Duodenal mucosa (tissue), 2 donors: Measurements from ENCODE around the gene SDHAF3.
"Not testable (repeated sequence)": the region's sequence is repeated elsewhere in the genome, so short reads cannot be mapped to it uniquely, and the experiment has no call there.

Experiments used
- H3K27ac ChIP-seq: one replicate; pipeline ENCODE4 v1.7.0; 2013; ENCODE audit warnings: low read depth, low read length
- H3K27me3 ChIP-seq, 2 donors: one replicate each; pipeline ENCODE4 v1.7.0; 2013; ENCODE audit warnings: low read length in 2 of 2, control low read depth in 1 of 2; ENCODE audit not compliant: insufficient read depth in 2 of 2, control insufficient read depth in 1 of 2
- H3K36me3 ChIP-seq, 2 donors: one replicate each; pipeline ENCODE4 v1.7.0; 2013; ENCODE audit warnings: low read length in 2 of 2, control low read depth in 1 of 2; ENCODE audit not compliant: insufficient read depth in 2 of 2, control insufficient read depth in 1 of 2
- H3K4me1 ChIP-seq, 2 donors: one replicate each; pipeline ENCODE4 v1.7.0; 2013; ENCODE audit warnings: low read length in 2 of 2, control low read depth in 1 of 2; ENCODE audit not compliant: insufficient read depth in 2 of 2, control insufficient read depth in 1 of 2
- H3K4me3 ChIP-seq, 2 donors: one replicate each; pipeline ENCODE4 v1.7.0; 2013; ENCODE audit warnings: low read length in 2 of 2, low read depth in 1 of 2
- H3K9ac ChIP-seq, 2 donors: one replicate each; pipeline ENCODE4 v1.7.0; 2013; ENCODE audit warnings: low read length in 2 of 2, low read depth in 1 of 2
- H3K9me3 ChIP-seq, 2 donors: one replicate each; pipeline ENCODE4 v1.7.0; 2013; ENCODE audit warnings: low read length in 2 of 2, control low read depth in 1 of 2; ENCODE audit not compliant: control insufficient read depth in 1 of 2

The SDHAF3 gene

DNA sequence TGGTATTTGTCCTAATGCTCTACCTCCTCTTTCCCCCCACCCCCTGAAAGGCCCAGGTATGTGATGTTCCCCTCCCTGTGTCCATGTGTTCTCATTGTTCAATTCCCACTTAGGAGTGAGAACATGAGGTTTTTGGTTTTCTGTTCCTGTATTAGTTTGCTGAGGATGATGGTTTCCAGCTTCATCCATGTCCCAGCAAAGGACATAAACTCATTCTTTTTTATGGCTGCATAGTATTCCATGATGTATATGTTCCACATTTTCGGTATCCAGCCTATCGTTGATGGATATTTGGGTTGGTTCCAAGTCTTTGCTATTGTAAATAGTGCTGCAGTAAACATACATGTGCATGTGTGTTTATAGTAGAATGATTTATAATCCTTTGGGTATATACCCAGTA is 5.6 kb downstream of the SDHAF3 start:
- H3K36me3 ChIP-seq, H3K27me3 ChIP-seq, H3K9ac ChIP-seq, H3K4me3 ChIP-seq, H3K9me3 ChIP-seq, H3K27ac ChIP-seq: not testable (repeated sequence)
- H3K4me1 ChIP-seq = peaks cover 6 to 14% of the 10 kb centered on the region in 2 donors

DNA sequence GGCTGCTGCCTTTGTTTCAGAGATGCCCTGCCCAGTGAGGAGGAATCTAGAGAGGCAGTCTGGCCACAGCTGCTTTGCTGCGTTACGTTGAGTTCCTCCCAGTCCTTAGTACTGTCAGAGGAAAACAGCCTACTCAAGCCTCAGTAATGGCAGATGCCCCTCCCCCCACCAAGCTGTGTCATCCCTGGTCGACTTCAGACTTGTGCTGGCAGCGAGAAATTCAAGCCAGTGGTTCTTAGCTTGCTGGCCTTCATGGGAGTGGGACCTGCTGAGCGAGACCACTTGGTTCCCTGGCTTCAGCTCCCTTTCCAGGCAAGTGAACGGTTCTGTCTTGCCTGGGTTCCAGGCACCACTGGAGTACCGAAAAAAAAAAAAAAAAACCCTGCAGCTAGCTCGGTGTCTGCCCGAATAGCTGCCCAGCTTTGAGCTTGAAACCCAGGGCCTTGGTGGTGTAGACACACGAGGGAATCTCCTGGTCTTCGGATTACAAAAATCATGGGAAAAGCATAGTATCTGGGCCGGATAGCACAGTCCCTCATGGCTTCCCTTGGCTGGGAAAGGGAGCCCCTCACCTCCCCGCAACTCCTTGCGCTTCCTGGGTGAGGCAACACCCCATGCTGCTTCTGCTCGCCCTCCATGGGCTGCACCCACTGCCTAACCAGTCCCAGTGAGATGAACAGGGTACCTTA is 9.1 kb downstream of the SDHAF3 start:
- Histone ChIP-seq H3K36me3 (no peaks in the 10 kb centered on the region), H3K9me3 (no peaks in the 10 kb centered on the region)

DNA sequence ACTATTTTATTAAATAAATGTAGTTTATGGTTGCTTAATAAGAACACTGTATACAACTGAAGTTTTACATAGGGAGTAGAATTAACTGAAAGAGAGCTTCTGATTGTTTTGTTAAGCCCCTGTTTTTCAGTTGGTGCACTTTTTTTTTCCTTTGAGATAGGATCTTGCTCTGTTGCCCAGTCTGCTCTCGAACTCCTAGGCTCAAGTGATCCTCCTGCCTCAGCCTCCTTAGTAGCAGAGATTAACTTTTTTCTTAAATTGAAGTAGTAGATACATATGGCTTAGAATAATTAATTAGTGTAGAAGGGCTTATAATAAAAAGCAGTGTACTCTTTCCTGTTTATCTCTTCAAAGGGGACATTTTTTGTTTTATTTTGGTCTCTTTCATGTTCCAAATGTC is 11.2 kb downstream of the SDHAF3 start:
- Histone ChIP-seq H3K27ac (no peak overlapping the region), H3K9me3 (no peaks in the 10 kb centered on the region), H3K4me1 (no peaks in the 10 kb centered on the region), H3K9ac (no peak overlapping the region), H3K27me3 (no peaks in the 10 kb centered on the region), H3K4me3 (no peak overlapping the region), H3K36me3 (no peaks in the 10 kb centered on the region)

More for the DNA sequence above, 9.1 kb downstream of the SDHAF3 start:
- Histone ChIP-seq H3K27ac (no peak overlapping the region), H3K4me3 (no peak overlapping the region), H3K27me3 (no peaks in the 10 kb centered on the region), H3K4me1 (no peaks in the 10 kb centered on the region), H3K9ac (no peak overlapping the region)

DNA sequence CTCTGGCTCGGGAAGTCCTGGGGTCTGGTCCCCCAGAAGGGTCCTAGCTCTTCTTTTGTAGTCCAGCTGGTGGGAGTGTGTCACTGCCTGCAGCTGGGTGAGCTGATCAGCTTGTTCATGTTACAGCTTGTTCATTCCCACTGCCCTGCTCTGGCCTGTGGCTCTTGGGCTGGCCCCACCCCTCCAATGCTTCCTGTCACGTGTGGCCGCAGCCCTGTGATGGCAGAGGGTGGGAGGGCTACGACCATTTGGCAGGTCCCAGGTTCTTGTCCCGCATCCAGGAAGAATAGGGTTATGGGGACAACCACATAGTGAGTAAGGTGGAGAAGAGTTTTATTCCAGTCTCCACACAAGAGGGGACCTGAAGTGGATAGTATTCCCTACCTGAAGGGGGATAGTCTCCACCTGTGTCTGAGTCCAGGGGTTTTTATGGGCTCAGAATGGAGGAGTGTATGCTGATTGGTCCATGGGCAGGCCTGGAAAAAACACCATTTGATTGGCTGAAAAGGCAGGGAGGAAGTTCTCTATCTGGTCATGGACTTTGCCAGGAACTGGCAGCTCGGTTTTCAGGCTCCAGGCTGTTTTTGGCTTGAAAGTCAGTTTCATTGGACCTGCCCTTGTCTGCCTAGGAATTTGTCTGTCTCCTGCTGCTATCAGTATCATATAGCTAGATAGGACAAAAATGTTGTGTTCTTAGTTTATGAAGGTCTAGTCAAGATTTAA is 13.1 kb downstream of the SDHAF3 start:
- Histone ChIP-seq H3K4me3 (no peak overlapping the region), H3K9me3 (no peaks in the 10 kb centered on the region), H3K27ac (no peak overlapping the region), H3K36me3 (no peaks in the 10 kb centered on the region), H3K9ac (no peak overlapping the region), H3K27me3 (no peaks in the 10 kb centered on the region), H3K4me1 (no peaks in the 10 kb centered on the region)

DNA sequence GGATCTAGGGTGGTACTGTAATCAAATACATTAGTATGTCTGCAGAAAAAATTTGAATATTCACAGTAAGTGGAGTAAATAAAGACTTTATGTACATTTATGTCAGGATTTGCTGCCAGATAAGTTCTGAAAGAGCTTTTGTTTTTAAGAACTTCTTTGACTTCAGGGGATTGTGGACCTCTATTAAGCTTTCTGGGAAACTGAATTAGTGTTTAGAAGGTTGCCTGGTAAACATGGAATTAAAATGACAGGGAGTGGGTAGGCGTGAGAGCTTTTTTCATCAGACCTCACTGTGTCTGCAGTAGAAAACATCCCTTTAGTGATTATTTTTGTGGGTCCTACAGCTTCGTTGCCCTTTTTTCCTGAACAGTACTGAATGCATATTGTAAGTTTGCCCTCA is 15.7 kb downstream of the SDHAF3 start:
- H3K9ac ChIP-seq = no peak overlapping the region
- H3K9me3 ChIP-seq = no peaks in the 10 kb centered on the region
- no peaks in the 10 kb centered on the region for H3K27me3 ChIP-seq
- H3K4me1 ChIP-seq = no peaks in the 10 kb centered on the region
- H3K27ac ChIP-seq = no peak overlapping the region
- no peak overlapping the region for H3K4me3 ChIP-seq
- no peaks in the 10 kb centered on the region for H3K36me3 ChIP-seq

DNA sequence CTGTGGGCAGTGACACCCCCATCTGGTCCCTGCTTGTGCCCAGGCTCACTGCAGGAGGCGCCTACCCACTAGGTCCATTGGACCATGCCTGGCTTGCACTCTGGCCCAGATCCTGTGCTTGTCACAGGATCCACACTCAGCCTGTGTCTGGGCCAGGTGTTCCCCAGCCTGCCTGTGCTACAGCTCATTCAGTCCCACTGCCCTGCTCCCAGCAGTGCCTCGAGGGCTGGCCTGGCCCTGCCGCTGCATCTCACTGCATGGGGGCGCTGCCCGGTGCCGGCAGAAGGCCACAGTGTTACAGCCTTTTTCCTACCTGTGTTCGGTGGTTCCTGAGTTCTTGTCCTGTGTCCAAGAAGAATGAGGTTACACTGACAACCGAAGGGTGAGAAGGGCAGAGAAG is 21.3 kb downstream of the SDHAF3 start:
- Histone ChIP-seq H3K36me3 (peaks cover 6 to 10% of the 10 kb centered on the region in 2 donors), H3K27me3 (no peaks in the 10 kb centered on the region), H3K4me1 (no peaks in the 10 kb centered on the region), H3K4me3 (no peak overlapping the region), H3K9me3 (peaks cover 13 to 22% of the 10 kb centered on the region in 2 donors), H3K9ac (no peak overlapping the region), H3K27ac (no peak overlapping the region)

DNA sequence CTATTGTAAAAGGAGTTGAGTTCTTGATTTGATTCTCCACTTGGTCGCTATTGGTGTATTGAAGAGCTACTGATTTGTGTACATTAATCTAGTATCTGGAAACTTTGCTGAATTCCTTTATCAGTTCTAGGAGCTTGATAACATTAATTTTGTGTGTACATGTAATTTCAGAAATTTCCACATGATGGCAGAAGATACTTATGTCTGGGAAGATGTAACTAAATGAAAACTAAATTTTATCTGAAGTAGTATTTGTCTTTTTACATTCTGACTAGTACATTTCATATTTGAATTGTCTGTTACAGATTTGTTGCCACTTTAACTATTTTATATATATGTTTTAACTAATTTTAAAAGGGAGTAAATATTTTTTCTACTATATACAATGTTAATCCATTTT is 27.6 kb downstream of the SDHAF3 start:
- no peaks in the 10 kb centered on the region for H3K36me3 ChIP-seq
- H3K4me1 ChIP-seq = no peaks in the 10 kb centered on the region
- H3K9me3 ChIP-seq = peaks cover 0 to 6% of the 10 kb centered on the region in 2 donors
- no peaks in the 10 kb centered on the region for H3K27me3 ChIP-seq
- no peak overlapping the region for H3K27ac ChIP-seq
- H3K4me3 ChIP-seq = no peak overlapping the region
- no peak overlapping the region for H3K9ac ChIP-seq

DNA sequence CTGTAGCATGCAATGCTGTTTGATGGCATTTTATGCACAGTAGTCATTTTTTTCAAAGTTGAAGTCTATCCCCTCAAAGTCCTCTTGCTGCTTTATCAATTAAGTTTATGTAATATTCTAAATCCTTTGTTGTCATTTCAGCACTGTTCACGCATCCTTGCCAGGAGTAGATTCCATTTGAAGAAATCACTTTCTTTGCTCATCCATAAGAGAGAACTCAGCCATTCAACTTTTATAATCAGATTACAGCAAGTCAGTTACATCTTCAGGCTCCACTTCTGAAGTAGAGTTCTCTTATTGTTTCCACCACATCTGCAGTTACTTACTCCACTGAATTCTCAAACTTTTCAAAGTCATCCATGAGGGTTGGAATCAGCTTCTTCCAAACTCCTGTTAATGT is 32.3 kb downstream of the SDHAF3 start:
- Histone ChIP-seq H3K27ac (no peak overlapping the region), H3K36me3 (no peaks in the 10 kb centered on the region), H3K4me3 (no peak overlapping the region), H3K27me3 (no peaks in the 10 kb centered on the region), H3K9ac (no peak overlapping the region), H3K4me1 (no peaks in the 10 kb centered on the region), H3K9me3 (no peaks in the 10 kb centered on the region)

DNA sequence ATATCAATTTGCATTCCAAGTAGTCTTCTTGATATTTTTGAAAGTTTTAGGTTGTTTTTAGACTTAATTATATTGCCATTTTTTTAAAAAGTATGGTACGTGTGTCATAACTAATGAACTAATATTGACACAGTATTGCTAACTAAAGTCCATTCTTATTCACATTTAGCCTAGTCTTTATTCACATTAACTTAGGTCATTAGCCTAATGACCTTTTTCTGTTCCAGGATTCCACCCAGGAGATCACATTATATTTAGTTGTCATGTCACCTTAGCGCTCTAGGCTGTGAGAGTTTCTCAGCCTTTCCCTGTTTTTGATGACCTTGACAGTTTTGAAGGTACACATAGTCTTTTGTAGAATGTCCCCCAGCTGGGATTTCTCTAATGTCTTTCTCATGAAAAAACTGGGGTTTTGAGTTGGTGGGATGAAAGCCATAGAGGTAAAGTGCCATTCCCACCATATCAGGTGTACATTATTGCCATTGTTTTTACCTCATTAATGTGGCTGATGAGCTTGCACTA is 38.5 kb downstream of the SDHAF3 start:
- Histone ChIP-seq H3K4me1 (no peaks in the 10 kb centered on the region), H3K9ac (no peak overlapping the region), H3K27me3 (no peaks in the 10 kb centered on the region)

DNA sequence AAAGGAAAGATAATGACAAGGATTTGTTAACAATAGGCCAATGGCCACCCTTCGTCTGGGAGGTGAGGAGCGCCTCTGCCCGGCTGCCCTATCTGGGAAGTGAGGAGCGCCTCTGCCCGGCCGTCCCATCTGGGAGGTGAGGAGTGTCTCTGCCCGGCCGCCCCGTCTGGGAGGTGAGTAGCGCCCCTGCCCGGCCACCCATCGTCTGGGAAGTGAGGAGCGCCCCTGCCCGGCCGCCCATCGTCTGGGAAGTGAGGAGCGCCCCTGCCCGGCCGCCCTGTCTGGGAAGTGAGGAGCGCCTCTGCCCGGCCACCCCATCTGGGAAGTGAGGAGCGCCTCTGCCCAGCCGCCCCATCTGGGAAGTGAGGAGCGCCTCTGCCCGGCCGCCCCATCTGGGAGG is 42.5 kb downstream of the SDHAF3 start:
- H3K4me3 ChIP-seq, H3K27me3 ChIP-seq: not testable (repeated sequence)

More for the DNA sequence above, 38.5 kb downstream of the SDHAF3 start:
- peaks cover 2 to 3% of the 10 kb centered on the region in 2 donors for H3K9me3 ChIP-seq
- H3K4me3 ChIP-seq = no peak overlapping the region
- peaks cover 0 to 2% of the 10 kb centered on the region in 2 donors for H3K36me3 ChIP-seq
- no peak overlapping the region for H3K27ac ChIP-seq

More for the DNA sequence above, 42.5 kb downstream of the SDHAF3 start:
- not testable (repeated sequence) for H3K27ac ChIP-seq, H3K4me1 ChIP-seq, H3K9me3 ChIP-seq, H3K9ac ChIP-seq, H3K36me3 ChIP-seq
